ENCODE measurements around the gene DNAH9.

The DNAH9 gene

DNA sequence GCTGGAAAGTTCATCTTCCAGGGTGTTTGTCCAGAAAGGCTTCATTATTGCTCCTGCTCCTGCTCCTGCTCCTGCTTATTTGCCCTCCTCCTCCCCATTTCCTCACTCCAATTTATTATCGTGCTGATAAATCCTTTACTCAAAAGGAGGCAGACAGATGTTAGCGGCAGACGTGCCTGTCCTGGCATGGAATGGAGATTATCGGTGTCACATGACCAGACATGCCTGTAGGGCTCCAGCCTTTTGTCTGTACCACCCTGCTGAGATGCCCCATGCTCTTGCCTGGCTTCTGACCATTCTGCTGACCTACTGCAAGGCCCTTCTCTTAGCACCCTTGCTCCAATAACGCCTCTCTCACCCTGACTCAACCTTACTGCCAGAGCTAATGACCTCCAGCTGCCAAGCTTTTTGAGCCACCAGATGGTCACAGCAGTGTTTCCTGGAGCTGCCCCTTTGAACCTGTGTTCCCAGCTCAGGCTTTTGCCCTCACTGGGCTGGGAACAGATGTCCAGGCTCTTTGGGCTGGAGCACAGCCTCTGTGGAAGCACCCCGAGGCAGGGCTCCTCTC, 12.8 kb downstream of the DNAH9 start:
- Histone ChIP-seq H3F3A (ENCODE audit: control insufficient read depth, insufficient read depth) (no peaks in the 10 kb centered on the region), H3K27ac (ENCODE audit: low read depth, low read length) (no peak overlapping the region), H3K4me3 (ENCODE audit: low read length) (no peak overlapping the region), H3K36me3 (ENCODE audit: control insufficient read depth, low read length) (no peaks in the 10 kb centered on the region), H4K20me1 (ENCODE audit: control insufficient read depth, insufficient read depth, low read depth, low read length) (no peaks in the 10 kb centered on the region), H3K4me2 (ENCODE audit: low read length) (no peak overlapping the region), H3K9me3 (ENCODE audit: control insufficient read depth, insufficient read depth, low read length) (no peaks in the 10 kb centered on the region; the same call in 1 of the 2 replicates), H3K9me2 (replicated peaks; ENCODE audit: control insufficient read depth, low read length) (no peaks in the 10 kb centered on the region), H3K79me2 (ENCODE audit: control insufficient read depth, low read length) (no peaks in the 10 kb centered on the region), H3K4me1 (ENCODE audit: control insufficient read depth, low read length) (no peaks in the 10 kb centered on the region), H3K27me3 (ENCODE audit: control insufficient read depth, low read length) (no peaks in the 10 kb centered on the region)
- TF ChIP-seq, protein P1, sequence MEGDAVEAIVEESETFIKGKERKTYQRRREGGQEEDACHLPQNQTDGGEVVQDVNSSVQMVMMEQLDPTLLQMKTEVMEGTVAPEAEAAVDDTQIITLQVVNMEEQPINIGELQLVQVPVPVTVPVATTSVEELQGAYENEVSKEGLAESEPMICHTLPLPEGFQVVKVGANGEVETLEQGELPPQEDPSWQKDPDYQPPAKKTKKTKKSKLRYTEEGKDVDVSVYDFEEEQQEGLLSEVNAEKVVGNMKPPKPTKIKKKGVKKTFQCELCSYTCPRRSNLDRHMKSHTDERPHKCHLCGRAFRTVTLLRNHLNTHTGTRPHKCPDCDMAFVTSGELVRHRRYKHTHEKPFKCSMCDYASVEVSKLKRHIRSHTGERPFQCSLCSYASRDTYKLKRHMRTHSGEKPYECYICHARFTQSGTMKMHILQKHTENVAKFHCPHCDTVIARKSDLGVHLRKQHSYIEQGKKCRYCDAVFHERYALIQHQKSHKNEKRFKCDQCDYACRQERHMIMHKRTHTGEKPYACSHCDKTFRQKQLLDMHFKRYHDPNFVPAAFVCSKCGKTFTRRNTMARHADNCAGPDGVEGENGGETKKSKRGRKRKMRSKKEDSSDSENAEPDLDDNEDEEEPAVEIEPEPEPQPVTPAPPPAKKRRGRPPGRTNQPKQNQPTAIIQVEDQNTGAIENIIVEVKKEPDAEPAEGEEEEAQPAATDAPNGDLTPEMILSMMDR (IDR thresholded peaks at IDR 0.05; ENCODE audit: low read depth, low read length, poor library complexity, severe bottlenecking) = no peak
- no peak for TF ChIP-seq EZH2phosphoT487 (IDR thresholded peaks at IDR 0.05; ENCODE audit: borderline replicate concordance, low read length)

DNA sequence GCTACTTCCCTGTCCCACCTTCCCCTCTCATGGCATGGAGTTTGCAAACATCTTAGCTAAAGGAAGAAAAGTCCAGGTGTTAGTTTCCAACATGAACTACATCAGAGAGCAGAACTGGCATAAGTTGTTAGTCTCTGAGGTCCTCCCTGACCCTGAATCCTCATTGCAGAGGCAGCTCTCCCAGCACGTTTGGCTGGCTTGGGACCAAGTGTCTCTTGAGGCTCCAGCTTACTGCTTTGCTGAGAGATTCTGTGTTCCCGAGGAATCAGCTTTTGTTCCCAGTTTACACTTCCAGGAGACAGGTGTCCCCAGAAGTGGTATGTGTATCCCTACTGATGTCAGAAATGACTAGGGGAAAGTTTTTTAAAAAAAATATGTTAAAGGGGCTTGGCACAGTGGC, 14.7 kb downstream of the DNAH9 start:
- TF ChIP-seq, protein P1 (IDR thresholded peaks at IDR 0.05; ENCODE audit: low read depth, low read length, poor library complexity, severe bottlenecking) = no peak
- no peak for TF ChIP-seq EZH2phosphoT487 (IDR thresholded peaks at IDR 0.05; ENCODE audit: borderline replicate concordance, low read length)
- no peaks in the 10 kb centered on the region for H3K9me3 ChIP-seq (ENCODE audit: control insufficient read depth, insufficient read depth, low read length)
- no peaks in the 10 kb centered on the region for H3F3A ChIP-seq (ENCODE audit: control insufficient read depth, insufficient read depth)
- no peak overlapping the region for H3K27ac ChIP-seq (ENCODE audit: low read depth, low read length)
- no peaks in the 10 kb centered on the region for H3K36me3 ChIP-seq (ENCODE audit: control insufficient read depth, low read length)
- H3K79me2 ChIP-seq (ENCODE audit: control insufficient read depth, low read length) = no peaks in the 10 kb centered on the region
- no peaks in the 10 kb centered on the region for H3K27me3 ChIP-seq (ENCODE audit: control insufficient read depth, low read length)
- no peak overlapping the region for H3K4me3 ChIP-seq (ENCODE audit: low read length)
- no peak overlapping the region for H3K4me2 ChIP-seq (ENCODE audit: low read length)
- no peaks in the 10 kb centered on the region for H3K9me2 ChIP-seq (replicated peaks; ENCODE audit: control insufficient read depth, low read length)
- H4K20me1 ChIP-seq (ENCODE audit: control insufficient read depth, insufficient read depth, low read depth, low read length) = no peaks in the 10 kb centered on the region
- H3K4me1 ChIP-seq (ENCODE audit: control insufficient read depth, low read length) = no peaks in the 10 kb centered on the region

DNA sequence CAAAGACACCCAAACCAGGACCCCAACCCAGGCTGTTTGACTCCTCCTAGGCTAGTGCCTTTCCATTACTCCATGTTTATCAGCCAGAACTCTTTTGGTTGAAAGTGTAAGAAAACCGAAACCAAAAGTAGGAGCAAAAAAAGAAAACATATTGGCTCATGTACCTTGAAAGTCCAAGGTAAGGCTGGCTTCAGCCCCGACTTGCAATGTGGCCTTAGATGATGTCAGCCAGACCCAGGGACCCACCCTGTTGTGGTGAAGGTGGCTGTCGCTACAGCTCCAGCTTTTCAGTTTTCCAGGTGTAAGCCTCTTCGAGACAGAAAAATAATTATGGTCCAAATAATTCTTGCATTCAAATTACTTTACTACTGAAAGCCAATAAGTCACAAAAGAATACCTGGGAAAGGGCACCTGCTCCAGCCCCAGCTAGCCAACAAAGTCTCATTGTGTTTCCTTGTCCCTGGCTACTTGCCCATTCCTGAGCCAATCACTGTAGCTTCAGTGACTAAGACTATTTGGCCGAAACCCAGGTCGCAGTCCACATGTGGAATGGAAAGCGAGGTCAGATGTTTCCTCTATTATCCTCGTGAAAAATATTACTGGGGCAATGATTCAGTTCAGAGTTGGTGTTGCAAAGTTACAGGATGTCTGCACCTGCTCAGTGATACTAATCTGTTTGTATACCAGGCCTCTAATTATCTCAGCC, 20.7 kb downstream of the DNAH9 start:
- no peak overlapping the region for H3K4me2 ChIP-seq (ENCODE audit: low read length)
- H3K27ac ChIP-seq (ENCODE audit: low read depth, low read length) = no peak overlapping the region
- no peaks in the 10 kb centered on the region for H4K20me1 ChIP-seq (ENCODE audit: control insufficient read depth, insufficient read depth, low read depth, low read length)

More for the DNA sequence above, 20.7 kb downstream of the DNAH9 start:
- H3K9me2 ChIP-seq (replicated peaks; ENCODE audit: control insufficient read depth, low read length) = no peaks in the 10 kb centered on the region
- no peak overlapping the region for H3K4me3 ChIP-seq (ENCODE audit: low read length)
- no peaks in the 10 kb centered on the region for H3K36me3 ChIP-seq (ENCODE audit: control insufficient read depth, low read length)
- TF ChIP-seq EZH2phosphoT487 (IDR thresholded peaks at IDR 0.05; ENCODE audit: borderline replicate concordance, low read length) = no peak
- TF ChIP-seq, protein P1 (IDR thresholded peaks at IDR 0.05; ENCODE audit: low read depth, low read length, poor library complexity, severe bottlenecking) = no peak
- H3K4me1 ChIP-seq (ENCODE audit: control insufficient read depth, low read length) = no peaks in the 10 kb centered on the region
- no peaks in the 10 kb centered on the region for H3K27me3 ChIP-seq (ENCODE audit: control insufficient read depth, low read length)
- no peaks in the 10 kb centered on the region for H3K79me2 ChIP-seq (ENCODE audit: control insufficient read depth, low read length)
- H3F3A ChIP-seq (ENCODE audit: control insufficient read depth, insufficient read depth) = no peaks in the 10 kb centered on the region
- H3K9me3 ChIP-seq (ENCODE audit: control insufficient read depth, insufficient read depth, low read length) = no peaks in the 10 kb centered on the region

Measured in DOHH2 (cell line).